Smooth muscle cell (in vitro differentiated cells): Measurements from ENCODE around the gene LIN28B. TPM values are rescaled to one million over a fixed set of nuclear protein-coding genes. Genes with fewer than 3 reads are reported as not detected.
"Not testable (repeated sequence)": the region's sequence is repeated elsewhere in the genome, so short reads cannot be mapped to it uniquely, and the experiment has no call there.

ENCODE experiments used
- DNase-seq: peaks from one replicate; lab custom pipeline; 2025; ENCODE audit not compliant: unreplicated experiment; lab: John Stamatoyannopoulos, UW
- H2AFZ ChIP-seq: fragments of 200-600 bp; sonication (generic); 2 replicates; pipeline ENCODE4 v1.6.0; 2016; ENCODE audit warnings: antibody characterized with exemption, low read depth, mild to moderate bottlenecking
- H3F3A ChIP-seq: fragments of 200-600 bp; sonication (generic); 2 replicates; pipeline ENCODE4 v1.6.0; 2017; ENCODE audit warnings: antibody characterized with exemption, low read depth
- H3K27ac ChIP-seq: fragments of 200-600 bp; sonication (generic); 2 replicates; pipeline ENCODE4 v1.5.1; 2016; ENCODE audit warnings: low read depth, mild to moderate bottlenecking
- H3K27me3 ChIP-seq: fragments of 200-600 bp; sonication (generic); 2 replicates; pipeline ENCODE4 v1.6.1; 2016; ENCODE audit warnings: low read depth, mild to moderate bottlenecking
- H3K36me3 ChIP-seq: fragments of 200-600 bp; sonication (generic); 2 replicates; pipeline ENCODE4 v1.5.1; 2016; ENCODE audit warnings: low read depth
- H3K4me1 ChIP-seq: fragments of 200-600 bp; sonication (generic); 2 replicates; pipeline ENCODE4 v1.5.1; 2016; ENCODE audit warnings: low read depth
- H3K4me2 ChIP-seq: fragments of 200-600 bp; sonication (generic); 2 replicates; pipeline ENCODE4 v1.6.0; 2016; ENCODE audit warnings: mild to moderate bottlenecking
- H3K4me3 ChIP-seq: fragments of 200-600 bp; sonication (generic); 2 replicates; pipeline ENCODE4 v1.5.1; 2016; ENCODE audit warnings: mild to moderate bottlenecking
- H3K79me2 ChIP-seq: fragments of 200-600 bp; sonication (generic); 2 replicates; pipeline ENCODE4 v1.6.0; 2016; ENCODE audit warnings: low read depth, mild to moderate bottlenecking
- H3K9ac ChIP-seq: fragments of 200-600 bp; sonication (generic); 2 replicates; pipeline ENCODE4 v1.6.0; 2016; ENCODE audit warnings: low read depth
- H3K9me3 ChIP-seq: fragments of 200-600 bp; sonication (generic); replicated peaks from 2 replicates; pipeline ENCODE4 v1.5.1; 2016; ENCODE audit warnings: low read depth
- H4K20me1 ChIP-seq: fragments of 200-600 bp; sonication (generic); 2 replicates; pipeline ENCODE4 v1.6.0; 2016; ENCODE audit warnings: low read depth
- CTCF ChIP-seq: fragments of 200-600 bp; sonication (generic); IDR thresholded peaks from 2 replicates; pipeline ENCODE4 v1.5.1; 2017; ENCODE audit warnings: borderline replicate concordance, mild to moderate bottlenecking, antibody characterized with exemption; ENCODE audit not compliant: insufficient read depth, poor library complexity, severe bottlenecking
- WGBS: methylation state at CpG from one replicate; pipeline ENCODE4 v1.1.7; 2016; ENCODE audit warnings: low lambda C conversion rate; 5-methylcytosine and 5-hydroxymethylcytosine counted together
- polyA plus RNA-seq: library from polyadenylated mRNA; unstranded; fragments of >200 nt; fragmentation: Nextera tagmentation; extraction: Ambion mirVana; gene quantifications from 2 replicates; pipeline ENCODE4 v1.2.1, GENCODE V29; 2016
- total RNA-seq: library from RNA; depleted of rRNA; stranded (reverse); fragments of >200 nt; gene quantifications from 2 replicates; pipeline ENCODE4 v1.2.3, GENCODE V29; 2014

LIN28B gene
- total and polyA plus RNA-seq, 2 experiments from 2014 or later: 1.4 to 11.6 TPM

DNA sequence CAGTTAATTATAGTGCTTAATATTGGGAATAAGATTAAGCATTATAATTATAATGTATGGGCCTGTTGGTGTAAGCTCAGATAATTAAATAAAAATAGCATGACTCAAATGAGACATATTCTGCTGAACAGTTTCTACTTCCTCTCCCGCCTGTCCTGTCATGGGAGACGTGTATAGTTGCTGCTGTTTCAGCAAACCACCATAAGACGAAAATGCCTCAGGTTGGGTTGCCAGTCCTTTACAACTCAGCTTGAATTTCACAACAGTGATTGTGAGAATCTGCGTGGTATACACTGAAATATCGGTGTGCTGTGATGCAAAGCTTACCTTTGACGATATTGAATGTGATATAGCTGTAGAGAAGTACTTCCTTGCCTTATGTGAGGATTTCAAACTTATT lies 123.4 kb downstream of the LIN28B start:
- no peaks in the 10 kb centered on the region for H3F3A ChIP-seq
- no peaks in the 10 kb centered on the region for H3K9me3 ChIP-seq
- no peak for TF ChIP-seq CTCF
- H3K36me3 ChIP-seq: no peaks in the 10 kb centered on the region
- no peak overlapping the region for H3K4me3 ChIP-seq
- H3K79me2 ChIP-seq: no peaks in the 10 kb centered on the region
- no peaks in the 10 kb centered on the region for H3K4me1 ChIP-seq
- no peak overlapping the region for H3K4me2 ChIP-seq
- no peak overlapping the region for H2AFZ ChIP-seq
- WGBS: 95% methylated on average over 6 of the region's 6 CpGs
- no peak for DNase-seq
- no peak overlapping the region for H3K27ac ChIP-seq
- no peak overlapping the region for H3K9ac ChIP-seq
- no peaks in the 10 kb centered on the region for H3K27me3 ChIP-seq
- no peaks in the 10 kb centered on the region for H4K20me1 ChIP-seq

- H3K27ac ChIP-seq, H4K20me1 ChIP-seq, DNase-seq, H3K4me2 ChIP-seq, H3K9ac ChIP-seq, H3K9me3 ChIP-seq, H3K27me3 ChIP-seq, H3K4me3 ChIP-seq, H3K79me2 ChIP-seq, H3K36me3 ChIP-seq, H3F3A ChIP-seq, H2AFZ ChIP-seq, H3K4me1 ChIP-seq: not testable (repeated sequence)
- WGBS: 54% methylated on average over 3 of the region's 3 CpGs
These were observed 124.8 kb downstream of the LIN28B start for GRCh38 chr6:105081662-105082061.

DNA sequence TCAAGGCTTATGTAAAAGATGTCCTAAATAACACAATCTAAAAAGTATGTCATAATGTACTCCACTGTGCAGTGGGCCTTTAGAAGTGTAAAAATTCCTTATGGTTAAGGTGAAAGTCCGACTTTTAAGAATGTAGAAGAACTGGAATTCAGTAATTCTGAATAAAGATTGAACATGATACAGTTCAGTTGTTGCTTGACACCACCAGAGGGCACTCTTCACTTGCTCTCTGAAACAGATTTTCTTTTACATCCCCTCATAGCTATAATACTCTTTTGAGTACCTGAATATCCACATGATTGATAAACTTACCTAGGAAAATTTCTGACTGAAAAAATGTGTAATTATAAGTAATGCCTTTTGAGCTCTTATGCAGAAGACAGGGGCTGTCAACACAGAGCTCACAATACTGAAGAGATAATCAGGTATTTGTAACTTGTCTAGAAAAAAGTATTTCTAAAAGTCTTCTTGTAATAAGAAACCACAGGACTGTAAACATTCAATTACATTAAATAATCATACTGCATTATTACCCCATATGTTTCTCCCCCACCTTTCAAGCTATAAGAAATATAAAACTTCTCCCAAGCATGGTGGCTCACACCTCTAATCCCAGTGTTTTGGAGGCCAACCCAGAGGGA lies 130.8 kb downstream of the LIN28B start:
- Histone ChIP-seq H3K4me3 (no peak overlapping the region), H2AFZ (no peak overlapping the region), H3K4me2 (no peak overlapping the region), H3K27me3 (no peaks in the 10 kb centered on the region), H3K9me3 (no peaks in the 10 kb centered on the region), H3F3A (no peaks in the 10 kb centered on the region), H4K20me1 (no peaks in the 10 kb centered on the region), H3K79me2 (no peaks in the 10 kb centered on the region), H3K27ac (no peak overlapping the region), H3K36me3 (no peaks in the 10 kb centered on the region), H3K4me1 (no peaks in the 10 kb centered on the region), H3K9ac (no peak overlapping the region)
- no peak for DNase-seq
- TF ChIP-seq CTCF: peak; percentile 91
- 8% methylated on average over 1 of the region's 1 CpG for WGBS

GRCh38 chr6:105091140-105091829 lies 134.4 kb downstream of the LIN28B start:
- no peaks in the 10 kb centered on the region for H3K27me3 ChIP-seq
- H3K36me3 ChIP-seq: no peaks in the 10 kb centered on the region
- H4K20me1 ChIP-seq: no peaks in the 10 kb centered on the region
- no peaks in the 10 kb centered on the region for H3K79me2 ChIP-seq
- no peak overlapping the region for H3K4me2 ChIP-seq
- no peak for TF ChIP-seq CTCF
- H3F3A ChIP-seq: no peaks in the 10 kb centered on the region
- H3K27ac ChIP-seq: no peak overlapping the region
- 56% methylated on average over 8 of the region's 8 CpGs for WGBS
- H3K9me3 ChIP-seq: no peaks in the 10 kb centered on the region
- no peak overlapping the region for H3K9ac ChIP-seq
- no peak overlapping the region for H3K4me3 ChIP-seq
- H2AFZ ChIP-seq: no peak overlapping the region
- DNase-seq: no peak
- no peaks in the 10 kb centered on the region for H3K4me1 ChIP-seq
